Measurements from ENCODE around the gene PPP2R3B. TPM values are rescaled to one million over a fixed set of nuclear protein-coding genes. Genes with fewer than 3 reads are reported as not detected.
"Not testable (repeated sequence)": the region's sequence is repeated elsewhere in the genome, so short reads cannot be mapped to it uniquely, and the experiment has no call there.

The PPP2R3B gene
- total and polyA plus RNA-seq, 2 donors (not counting 1 experiment from before 2014, with no cell fraction given): 43.3 to 47.6 TPM

DNA sequence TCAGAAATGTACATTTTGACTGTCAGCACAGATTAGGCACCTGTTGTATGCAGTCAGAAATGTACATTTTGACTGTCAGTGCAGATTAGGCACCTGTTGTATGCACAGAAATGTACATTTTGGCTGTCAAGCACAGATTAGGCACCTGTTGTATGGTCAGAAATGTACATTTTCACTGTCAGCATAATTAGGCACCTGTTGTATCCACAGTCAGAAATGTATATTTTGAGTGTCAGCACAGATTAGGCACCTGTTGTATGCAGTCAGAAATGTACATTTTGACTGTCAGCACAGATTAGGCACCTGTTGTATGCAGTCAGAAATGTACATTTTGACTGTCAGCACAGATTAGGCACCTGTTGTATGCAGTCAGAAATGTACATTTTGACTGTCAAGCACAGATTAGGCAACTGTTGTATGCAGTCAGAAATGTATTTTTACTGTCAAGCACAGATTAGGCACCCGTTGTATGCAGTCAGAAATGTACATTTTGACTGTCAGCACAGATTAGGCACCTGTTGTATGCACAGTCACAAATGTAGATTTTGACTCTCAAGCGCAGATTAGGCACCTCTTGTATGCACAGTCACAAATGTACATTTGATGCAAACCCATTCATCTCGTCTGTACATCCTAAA, 80.0 kb downstream of the PPP2R3B start:
- H3K27ac ChIP-seq (ENCODE audit: low read length in 2 of 2); H3K4me3 ChIP-seq (ENCODE audit: control extremely low read depth in 1 of 5, extremely low read depth in 1 of 5, insufficient read depth in 1 of 5, low read depth in 2 of 5, low read length in 4 of 5); ATAC-seq (ENCODE audit: low read depth); H3K9ac ChIP-seq (ENCODE audit: low read length); POLR2A ChIA-PET; CTCF ChIA-PET; H3K27me3 ChIP-seq (replicated peaks in 1 of 4; ENCODE audit: control extremely low read depth in 1 of 4, control insufficient read depth in 3 of 4, insufficient read depth in 4 of 4, low read length in 3 of 4); H2AFZ ChIP-seq (ENCODE audit: insufficient read depth, low read depth, low read length, poor library complexity, severe bottlenecking); H3K27ac Mint-ChIP-seq; H3K79me2 ChIP-seq (ENCODE audit: control insufficient read depth, insufficient read depth, low read length); H3K9me3 Mint-ChIP-seq (ENCODE audit: insufficient read depth); H4K20me1 ChIP-seq (ENCODE audit: control insufficient read depth, insufficient read depth, low read length, poor library complexity, severe bottlenecking); H3K27me3 Mint-ChIP-seq; H3K4me1 ChIP-seq (ENCODE audit: control insufficient read depth in 2 of 2, insufficient read depth in 2 of 2, low read length in 2 of 2); H3K4me2 ChIP-seq (replicated peaks; ENCODE audit: low read depth, low read length, poor library complexity, severe bottlenecking); H3K4me3 Mint-ChIP-seq; intact Hi-C loops (cut with micrococcal nuclease); H3K4me1 Mint-ChIP-seq; DNase-seq: not testable (repeated sequence)
- peaks cover 3 to 57% of the 10 kb centered on the region in 2 experiments for H3K36me3 ChIP-seq (replicated peaks in 1 of 2; ENCODE audit: control extremely low read depth in 1 of 2, control insufficient read depth in 1 of 2, extremely low read depth in 1 of 2, insufficient read depth in 2 of 2, low read length in 1 of 2)
- 97% methylated on average over 3 of the region's 3 CpGs for WGBS (ENCODE audit: insufficient coverage)
- H3K9me3 ChIP-seq (ENCODE audit: control extremely low read depth in 1 of 3, control insufficient read depth in 2 of 3, insufficient read depth in 1 of 3, low read length in 2 of 3): peaks cover 0 to 27% (median 0%) of the 10 kb centered on the region in 3 donors

DNA sequence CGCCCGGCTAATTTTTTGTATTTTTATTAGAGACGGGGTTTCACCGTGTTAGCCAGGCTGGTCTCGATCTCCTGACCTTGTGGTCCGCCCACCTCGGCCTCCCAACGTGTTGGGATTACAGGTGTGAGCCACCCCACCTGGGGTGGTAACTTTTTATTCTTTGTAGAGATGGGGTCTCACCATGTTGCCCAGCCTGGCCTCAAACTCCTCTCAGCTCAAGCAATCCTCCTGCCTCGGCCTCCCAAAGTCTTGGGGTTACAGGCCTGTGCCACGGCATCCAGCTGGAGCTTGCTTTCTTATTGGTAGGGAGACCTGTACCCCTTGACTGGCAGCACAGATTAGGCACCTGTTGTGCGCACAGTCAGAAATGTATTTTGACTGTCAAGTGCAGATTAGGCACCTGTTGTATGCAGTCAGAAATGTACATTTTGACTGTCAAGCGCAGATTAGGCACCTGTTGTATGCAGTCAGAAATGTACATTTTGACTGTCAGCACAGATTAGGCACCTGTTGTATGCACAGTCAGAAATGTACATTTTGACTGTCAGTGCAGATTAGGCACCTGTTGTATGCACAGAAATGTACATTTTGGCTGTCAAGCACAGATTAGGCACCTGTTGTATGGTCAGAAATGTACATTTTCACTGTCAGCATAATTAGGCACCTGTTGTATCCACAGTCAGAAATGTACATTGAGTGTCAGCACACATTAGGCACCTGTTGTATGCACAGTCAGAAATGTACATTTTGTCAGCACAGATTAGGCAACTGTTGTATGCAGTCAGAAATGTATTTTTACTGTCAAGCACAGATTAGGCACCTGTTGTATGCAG, 80.7 kb downstream of the PPP2R3B start:
- intact Hi-C loops (cut with micrococcal nuclease); H3K4me3 ChIP-seq (ENCODE audit: control extremely low read depth in 1 of 5, extremely low read depth in 1 of 5, insufficient read depth in 1 of 5, low read depth in 2 of 5, low read length in 4 of 5); H3K27me3 ChIP-seq (replicated peaks in 1 of 4; ENCODE audit: control extremely low read depth in 1 of 4, control insufficient read depth in 3 of 4, insufficient read depth in 4 of 4, low read length in 3 of 4); H3K4me1 Mint-ChIP-seq; H4K20me1 ChIP-seq (ENCODE audit: control insufficient read depth, insufficient read depth, low read length, poor library complexity, severe bottlenecking); ATAC-seq (ENCODE audit: low read depth); POLR2A ChIA-PET; H3K79me2 ChIP-seq (ENCODE audit: control insufficient read depth, insufficient read depth, low read length); H3K4me3 Mint-ChIP-seq; CTCF ChIA-PET; H3K27ac ChIP-seq (ENCODE audit: low read length in 2 of 2); H3K9me3 Mint-ChIP-seq (ENCODE audit: insufficient read depth); H3K27me3 Mint-ChIP-seq; H3K27ac Mint-ChIP-seq; H3K9ac ChIP-seq (ENCODE audit: low read length); H3K4me1 ChIP-seq (ENCODE audit: control insufficient read depth in 2 of 2, insufficient read depth in 2 of 2, low read length in 2 of 2); DNase-seq; H2AFZ ChIP-seq (ENCODE audit: insufficient read depth, low read depth, low read length, poor library complexity, severe bottlenecking); H3K4me2 ChIP-seq (replicated peaks; ENCODE audit: low read depth, low read length, poor library complexity, severe bottlenecking): not testable (repeated sequence)
- 98% methylated on average over 7 of the region's 12 CpGs for WGBS (ENCODE audit: insufficient coverage)
- H3K9me3 ChIP-seq (ENCODE audit: control extremely low read depth in 1 of 3, control insufficient read depth in 2 of 3, insufficient read depth in 1 of 3, low read length in 2 of 3): peaks cover 0 to 30% (median 0%) of the 10 kb centered on the region in 3 donors
- H3K36me3 ChIP-seq (replicated peaks in 1 of 2; ENCODE audit: control extremely low read depth in 1 of 2, control insufficient read depth in 1 of 2, extremely low read depth in 1 of 2, insufficient read depth in 2 of 2, low read length in 1 of 2): peaks cover 2 to 49% of the 10 kb centered on the region in 2 experiments
